Measurements from ENCODE around the gene MRLN. TPM values are rescaled to one million over a fixed set of nuclear protein-coding genes. Genes with fewer than 3 reads are reported as not detected.

Gene MRLN
- total RNA-seq, 2 donors from 2014 or later = not detected

- no peak for TF ChIP-seq CTCF (conservative IDR thresholded peaks at IDR 0.05)
- Histone ChIP-seq H3K9me3 (ENCODE audit: control insufficient read depth, low read length) (peaks cover 4% of the 10 kb centered on the region), H3K4me1 (ENCODE audit: control insufficient read depth, insufficient read depth, low read length) (no peaks in the 10 kb centered on the region), H3K27me3 (ENCODE audit: control insufficient read depth, insufficient read depth, low read length, poor library complexity, severe bottlenecking) (no peaks in the 10 kb centered on the region), H3K9ac (ENCODE audit: extremely low read depth, low read length, poor library complexity, severe bottlenecking) (no peak overlapping the region), H3K27ac (ENCODE audit: low read depth, low read length) (peak overlapping the region; percentile 94), H3K4me3 (ENCODE audit: low read length) (no peak overlapping the region), H3K36me3 (ENCODE audit: control insufficient read depth, insufficient read depth, low read length) (no peaks in the 10 kb centered on the region)
- H3K27me3 Mint-ChIP-seq (ENCODE audit: insufficient read depth) = no peaks in the 10 kb centered on the region
- DNase-seq = no peak
- H3K4me1 Mint-ChIP-seq = no peaks in the 10 kb centered on the region
- H3K4me3 Mint-ChIP-seq = no peak overlapping the region
- peaks cover 37% of the 10 kb centered on the region for H3K9me3 Mint-ChIP-seq
- WGBS, 2 experiments (ENCODE audit: insufficient coverage in 1 of 2, insufficient read length in 1 of 2) = 91 to 95% methylated on average over 4 to 6 of the region's 6 CpGs
- H3K36me3 Mint-ChIP-seq (ENCODE audit: low read depth) = peaks cover 7% of the 10 kb centered on the region
- H3K27ac Mint-ChIP-seq = no peak overlapping the region
These were observed 26.7 kb upstream of the MRLN start for GRCh38 chr10:59779756-59780533.

- Histone ChIP-seq H3K4me1 (ENCODE audit: control insufficient read depth, insufficient read depth, low read length) (no peaks in the 10 kb centered on the region), H3K36me3 (ENCODE audit: control insufficient read depth, insufficient read depth, low read length) (no peaks in the 10 kb centered on the region), H3K9me3 (ENCODE audit: control insufficient read depth, low read length) (peaks cover 27% of the 10 kb centered on the region), H3K4me3 (ENCODE audit: low read length) (no peak overlapping the region), H3K27me3 (ENCODE audit: control insufficient read depth, insufficient read depth, low read length, poor library complexity, severe bottlenecking) (no peaks in the 10 kb centered on the region), H3K27ac (ENCODE audit: low read depth, low read length) (no peak overlapping the region), H3K9ac (ENCODE audit: extremely low read depth, low read length, poor library complexity, severe bottlenecking) (no peak overlapping the region)
- no peak for TF ChIP-seq CTCF (conservative IDR thresholded peaks at IDR 0.05)
- peaks cover 74% of the 10 kb centered on the region for H3K9me3 Mint-ChIP-seq
- no peak for DNase-seq
- H3K36me3 Mint-ChIP-seq (ENCODE audit: low read depth) = peaks cover 12% of the 10 kb centered on the region
- no peak overlapping the region for H3K27ac Mint-ChIP-seq
- WGBS, 2 experiments (ENCODE audit: insufficient coverage in 1 of 2, insufficient read length in 1 of 2) = 91 to 93% methylated on average over 6 of the region's 6 CpGs
- H3K4me1 Mint-ChIP-seq = no peaks in the 10 kb centered on the region
- H3K4me3 Mint-ChIP-seq = no peak overlapping the region
- H3K27me3 Mint-ChIP-seq (ENCODE audit: insufficient read depth) = no peaks in the 10 kb centered on the region
These were observed 21.2 kb upstream of the MRLN start for GRCh38 chr10:59774451-59774850.

DNA sequence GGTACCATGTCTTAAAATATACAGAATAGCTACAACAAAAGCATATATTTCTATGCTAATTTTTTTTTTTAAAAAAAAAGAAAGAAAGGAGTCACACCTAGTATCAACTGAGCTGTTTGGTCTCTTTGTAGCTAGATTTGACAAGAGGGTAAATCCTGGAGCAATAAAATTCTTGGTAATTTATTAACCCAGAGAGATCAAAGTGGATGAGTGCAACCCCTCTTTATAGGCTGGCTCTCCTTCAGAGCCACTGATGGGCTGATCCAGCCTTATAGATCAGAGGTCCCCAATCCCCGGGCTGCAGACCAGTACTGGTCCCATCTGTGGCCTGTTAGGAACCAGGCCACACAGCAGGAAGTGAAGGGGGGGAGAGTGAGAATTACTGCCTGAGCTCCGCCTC, 19.8 kb upstream of the MRLN start:
- no peak for TF ChIP-seq CTCF (conservative IDR thresholded peaks at IDR 0.05)
- H3K27ac Mint-ChIP-seq = no peak overlapping the region
- peaks cover 12% of the 10 kb centered on the region for H3K36me3 Mint-ChIP-seq (ENCODE audit: low read depth)
- H3K4me1 ChIP-seq (ENCODE audit: control insufficient read depth, insufficient read depth, low read length) = no peaks in the 10 kb centered on the region
- 86 to 92% methylated on average over 1 to 2 of the region's 2 CpGs for WGBS, 2 experiments (ENCODE audit: insufficient coverage in 1 of 2, insufficient read length in 1 of 2)
- H3K9me3 ChIP-seq (ENCODE audit: control insufficient read depth, low read length) = peaks cover 27% of the 10 kb centered on the region
- H3K36me3 ChIP-seq (ENCODE audit: control insufficient read depth, insufficient read depth, low read length) = no peaks in the 10 kb centered on the region
- H3K27me3 ChIP-seq (ENCODE audit: control insufficient read depth, insufficient read depth, low read length, poor library complexity, severe bottlenecking) = no peaks in the 10 kb centered on the region
- no peaks in the 10 kb centered on the region for H3K27me3 Mint-ChIP-seq (ENCODE audit: insufficient read depth)
- no peak overlapping the region for H3K4me3 ChIP-seq (ENCODE audit: low read length)
- H3K9me3 Mint-ChIP-seq = peaks cover 65% of the 10 kb centered on the region
- no peak overlapping the region for H3K27ac ChIP-seq (ENCODE audit: low read depth, low read length)
- no peaks in the 10 kb centered on the region for H3K4me1 Mint-ChIP-seq
- no peak overlapping the region for H3K9ac ChIP-seq (ENCODE audit: extremely low read depth, low read length, poor library complexity, severe bottlenecking)
- H3K4me3 Mint-ChIP-seq = no peak overlapping the region
- no peak for DNase-seq

Measured in endodermal cell (in vitro differentiated cells).